Transverse colon (tissue), 4 donors: ENCODE data around the gene TAS2R43. TPM values are rescaled to one million over a fixed set of nuclear protein-coding genes. Genes with fewer than 3 reads are reported as not detected.

Source experiments
- DNase-seq: peaks from one replicate; pipeline ENCODE4 v3.0.0-alpha.2; 2019
- H3K27ac ChIP-seq, 4 donors: fragments of 200-600 bp; sonication (generic); 2 replicates each; pipeline ENCODE4 v1.5.1; 2016 to 2018; ENCODE audit warnings: inconsistent platforms in 4 of 4
- H3K27me3 ChIP-seq: fragments of 200-600 bp; sonication (generic); 2 replicates; pipeline ENCODE4 v1.5.1; 2017; ENCODE audit warnings: inconsistent platforms
- H3K36me3 ChIP-seq, 4 donors: fragments of 200-600 bp; sonication (generic); 2 replicates each; pipeline ENCODE4 v1.5.1; 2017 to 2019; ENCODE audit warnings: inconsistent platforms in 4 of 4
- H3K4me1 ChIP-seq, 4 donors: fragments of 200-600 bp; sonication (generic); 2 replicates each; pipeline ENCODE4 v1.5.1; 2017 to 2020; ENCODE audit warnings: inconsistent platforms in 4 of 4
- H3K4me3 ChIP-seq, 4 donors: fragments of 200-600 bp; sonication (generic); 1 replicate in 1 of 4; 2 replicates in 3 of 4; pipeline versions ENCODE4 v1.5.1 to v1.6.1; 2017 to 2019; ENCODE audit warnings: inconsistent platforms in 4 of 4
- H3K9me3 ChIP-seq, 2 donors: fragments of 200-600 bp; sonication (generic); 2 replicates each; pipeline ENCODE4 v1.5.1; 2017 to 2019; ENCODE audit warnings: inconsistent platforms in 2 of 2
- EP300 ChIP-seq: sonication (generic); formaldehyde crosslinking; IDR thresholded peaks from one replicate; pipeline ENCODE4 v1.6.1; 2017; ENCODE audit warnings: antibody characterized with exemption, low read depth
- POLR2A ChIP-seq: fragments of 450-650 bp; IDR thresholded peaks from one replicate; pipeline ENCODE4 v1.6.1; 2016; ENCODE audit warnings: antibody characterized with exemption, mild to moderate bottlenecking, moderate library complexity
- POLR2AphosphoS5 ChIP-seq, 3 donors: sonication (generic); formaldehyde crosslinking; IDR thresholded peaks; one replicate each; pipeline ENCODE4 v1.6.1; 2016; ENCODE audit warnings: antibody characterized with exemption in 3 of 3
- WGBS, 2 donors: methylation state at CpG; one replicate each; pipeline ENCODE4 v1.1.5; 2018; ENCODE audit warnings: low coverage in 1 of 2; 5-methylcytosine and 5-hydroxymethylcytosine counted together
- in situ Hi-C, 4 donors: fragments of 200-750 bp; cut with MboI; loops; one replicate each; pipeline versions ENCODE4 v1.15.0 to v1.15.1; 2017; ENCODE audit warnings: low sequenced_read_pairs in 3 of 4, low pct_ligation_motif_present in 1 of 4, low pct_unique_long_range_greater_than_20kb in 1 of 4
- intact Hi-C: fragments of 100-400 bp; cut with DNase I; formaldehyde crosslinking; loops from one replicate; pipeline ENCODE4 v1.15.1; 2023; ENCODE audit warnings: low total_unique reads
- total RNA-seq, 4 donors: library from RNA; depleted of rRNA; stranded (reverse); fragments of >200 nt; gene quantifications; one replicate each; pipeline ENCODE4 v1.1.0, GENCODE V29; 2016
- TF ChIP-seq, protein P1 (sequence below), 5 experiments: fragments of 200-600 bp in 3 of 5; fragments of 450-650 bp in 2 of 5; sonication (generic) in 3 of 5; IDR thresholded peaks; 1 replicate in 2 of 5; 2 replicates in 3 of 5; pipeline ENCODE4 v1.5.1; 2016 to 2017; ENCODE audit warnings: antibody characterized with exemption in 5 of 5, inconsistent platforms in 3 of 5, mild to moderate bottlenecking in 2 of 5, moderate library complexity in 1 of 5

Gene TAS2R43, protein sequence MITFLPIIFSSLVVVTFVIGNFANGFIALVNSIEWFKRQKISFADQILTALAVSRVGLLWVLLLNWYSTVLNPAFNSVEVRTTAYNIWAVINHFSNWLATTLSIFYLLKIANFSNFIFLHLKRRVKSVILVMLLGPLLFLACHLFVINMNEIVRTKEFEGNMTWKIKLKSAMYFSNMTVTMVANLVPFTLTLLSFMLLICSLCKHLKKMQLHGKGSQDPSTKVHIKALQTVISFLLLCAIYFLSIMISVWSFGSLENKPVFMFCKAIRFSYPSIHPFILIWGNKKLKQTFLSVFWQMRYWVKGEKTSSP
- 1 to 10 TPM in 3 of 4 donors, not detected in 1; 2.5 to 5.6 (median 5.1) TPM for total RNA-seq

- no peak within 1 kb of the TSS for H3K27ac ChIP-seq
- H3K36me3 ChIP-seq: no peaks in the 10 kb centered on the region
- 93 to 100% methylated on average over 4 to 6 of the region's 6 CpGs for WGBS, 2 donors
- no peak for DNase-seq
- no peaks in the 10 kb centered on the region for H3K4me1 ChIP-seq
- in situ Hi-C loops (loop anchor here in 1 of 4 donors (10.0 kb wide), 1 partner anchor 57 kb away; the partner anchor contains the start of gene TAS2R31), intact Hi-C loops (no loop called here)
- H3K27me3 ChIP-seq: no peaks in the 10 kb centered on the region
- H3K9me3 ChIP-seq: no peaks in the 10 kb centered on the region
- H3K4me3 ChIP-seq: no peak within 1 kb of the TSS
- TF ChIP-seq EP300: no peak
- TF ChIP-seq, protein P1, sequence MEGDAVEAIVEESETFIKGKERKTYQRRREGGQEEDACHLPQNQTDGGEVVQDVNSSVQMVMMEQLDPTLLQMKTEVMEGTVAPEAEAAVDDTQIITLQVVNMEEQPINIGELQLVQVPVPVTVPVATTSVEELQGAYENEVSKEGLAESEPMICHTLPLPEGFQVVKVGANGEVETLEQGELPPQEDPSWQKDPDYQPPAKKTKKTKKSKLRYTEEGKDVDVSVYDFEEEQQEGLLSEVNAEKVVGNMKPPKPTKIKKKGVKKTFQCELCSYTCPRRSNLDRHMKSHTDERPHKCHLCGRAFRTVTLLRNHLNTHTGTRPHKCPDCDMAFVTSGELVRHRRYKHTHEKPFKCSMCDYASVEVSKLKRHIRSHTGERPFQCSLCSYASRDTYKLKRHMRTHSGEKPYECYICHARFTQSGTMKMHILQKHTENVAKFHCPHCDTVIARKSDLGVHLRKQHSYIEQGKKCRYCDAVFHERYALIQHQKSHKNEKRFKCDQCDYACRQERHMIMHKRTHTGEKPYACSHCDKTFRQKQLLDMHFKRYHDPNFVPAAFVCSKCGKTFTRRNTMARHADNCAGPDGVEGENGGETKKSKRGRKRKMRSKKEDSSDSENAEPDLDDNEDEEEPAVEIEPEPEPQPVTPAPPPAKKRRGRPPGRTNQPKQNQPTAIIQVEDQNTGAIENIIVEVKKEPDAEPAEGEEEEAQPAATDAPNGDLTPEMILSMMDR (IDR thresholded peaks at IDR 0.05): no peak
Measured at GRCh38 chr12:11092128-11092527, at the start of gene TAS2R43. TSS of gene TAS2R43 (minus strand) at chr12:11092313. CDS start at chr12:11092229, 84 bp downstream.

DNA sequence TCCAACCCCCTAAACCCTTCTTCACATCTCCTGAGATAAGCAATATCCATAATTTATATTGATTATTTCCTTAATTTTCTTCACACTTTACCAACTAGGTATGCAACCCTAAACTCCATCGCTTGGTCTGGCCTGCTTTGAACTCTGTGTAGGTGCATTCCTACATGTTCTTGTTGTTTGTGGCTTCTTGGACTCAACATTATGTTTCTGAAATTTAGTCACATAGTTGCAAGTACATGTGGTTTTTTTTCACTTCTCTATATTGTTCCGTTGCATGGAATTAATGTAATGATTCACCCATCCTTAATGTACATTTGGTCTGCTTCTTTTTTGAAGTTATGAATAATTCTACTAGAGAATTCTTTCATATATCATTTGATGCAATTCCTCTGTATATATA, 44.0 kb upstream of the TAS2R43 start:
- H3K9me3 ChIP-seq: no peaks in the 10 kb centered on the region
- intact Hi-C loops (no loop called here), in situ Hi-C loops (no loop called here)
- no peaks in the 10 kb centered on the region for H3K4me1 ChIP-seq
- no peak for TF ChIP-seq POLR2AphosphoS5 (IDR thresholded peaks at IDR 0.05)
- TF ChIP-seq EP300: no peak
- no peak for TF ChIP-seq POLR2A
- TF ChIP-seq, protein P1 (IDR thresholded peaks at IDR 0.05): no peak
- no peak for DNase-seq
- H3K4me3 ChIP-seq: no peak overlapping the region
- WGBS, 2 donors: 48 to 60% methylated on average over 2 of the region's 2 CpGs
- no peaks in the 10 kb centered on the region for H3K27me3 ChIP-seq
- no peak overlapping the region for H3K27ac ChIP-seq
- no peaks in the 10 kb centered on the region for H3K36me3 ChIP-seq

DNA sequence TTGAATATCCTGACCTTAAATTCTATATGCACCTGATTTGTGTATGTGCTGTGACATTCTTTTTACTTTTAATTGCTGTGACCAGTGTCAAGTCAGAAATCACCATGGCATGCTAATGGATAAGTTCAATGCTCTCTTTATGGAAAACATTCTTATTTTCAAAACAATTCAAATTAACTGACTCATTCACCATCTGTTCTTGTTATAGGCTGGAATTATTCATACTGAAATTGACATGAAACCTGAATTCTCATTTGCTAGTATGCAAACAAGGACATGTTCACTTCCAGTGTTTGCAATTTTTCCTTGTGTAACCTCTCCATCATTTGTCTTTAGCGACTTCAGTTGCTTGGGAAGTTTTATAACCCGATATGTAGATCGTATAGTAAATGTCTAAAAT, 42.2 kb upstream of the TAS2R43 start, which contains the start of gene TAS2R30:
TAS2R30 (minus strand) TSS at position 340 of the 400 bp plus-strand sequence. CDS start 400 bp downstream, outside the sequence.
- in situ Hi-C loops (no loop called here), intact Hi-C loops (no loop called here)
- Histone ChIP-seq H3K27me3 (no peaks in the 10 kb centered on the region), H3K27ac (no peak within 1 kb of the TSS), H3K9me3 (no peaks in the 10 kb centered on the region), H3K36me3 (no peaks in the 10 kb centered on the region), H3K4me3 (no peak within 1 kb of the TSS), H3K4me1 (no peaks in the 10 kb centered on the region)
- TF ChIP-seq EP300 (no peak), POLR2A (no peak), POLR2AphosphoS5 (IDR thresholded peaks at IDR 0.05) (no peak)
- TF ChIP-seq, protein P1 (IDR thresholded peaks at IDR 0.05): no peak
- DNase-seq: no peak
- 68 to 78% methylated on average over 3 of the region's 3 CpGs for WGBS, 2 donors

- Histone ChIP-seq H3K9me3 (no peaks in the 10 kb centered on the region), H3K4me3 (no peak overlapping the region), H3K27me3 (no peaks in the 10 kb centered on the region), H3K27ac (no peak overlapping the region), H3K36me3 (no peaks in the 10 kb centered on the region), H3K4me1 (no peaks in the 10 kb centered on the region)
- DNase-seq: no peak
- in situ Hi-C loops (no loop called here), intact Hi-C loops (no loop called here)
- 80 to 88% methylated on average over 1 to 2 of the region's 2 CpGs for WGBS, 2 donors
- TF ChIP-seq, protein P1 (IDR thresholded peaks at IDR 0.05): no peak
- TF ChIP-seq POLR2A (no peak), POLR2AphosphoS5 (IDR thresholded peaks at IDR 0.05) (no peak), EP300 (no peak)
Measured at GRCh38 chr12:11133816-11134215, 41.7 kb upstream of the TAS2R43 start.
